Omental fat pad (tissue), 4 donors: ENCODE results near the gene ACTG1. TPM values are rescaled to one million over a fixed set of nuclear protein-coding genes. Genes with fewer than 3 reads are reported as not detected.
A peak's percentile ranks its signal among the peaks of the same experiment; 100 is the strongest.

Source experiments
- ATAC-seq: fragments of 150-250 bp; one replicate; pipeline ENCODE4 v1.9.1; 2016; ENCODE audit warnings: mild to moderate bottlenecking, moderate library complexity; ENCODE audit not compliant: low FRiP score
- DNase-seq: peaks from one replicate; pipeline ENCODE4 v3.0.0-alpha.2; 2019; ENCODE audit warnings: low spot score
- CTCF ChIP-seq, 3 donors: fragments of 450-650 bp; IDR thresholded peaks; one replicate each; pipeline ENCODE4 v1.5.1; 2016 to 2017; ENCODE audit warnings: antibody characterized with exemption in 3 of 3, mild to moderate bottlenecking in 3 of 3, moderate library complexity in 2 of 3
- total RNA-seq, 4 donors: library from RNA; depleted of rRNA; stranded (reverse); fragments of >200 nt; gene quantifications; one replicate each; pipeline ENCODE4 v1.1.0, GENCODE V29; 2016

ACTG1 gene
- total RNA-seq, 4 donors from 2014 or later = 1,930 to 4,437 (median 3,125) TPM

GRCh38 chr17:81487487-81488275 is 24.9 kb downstream of the ACTG1 start:
- TF ChIP-seq CTCF (IDR thresholded peaks at IDR 0.05) = no peak
- DNase-seq (no peak), ATAC-seq (peak; percentile 51)

DNA sequence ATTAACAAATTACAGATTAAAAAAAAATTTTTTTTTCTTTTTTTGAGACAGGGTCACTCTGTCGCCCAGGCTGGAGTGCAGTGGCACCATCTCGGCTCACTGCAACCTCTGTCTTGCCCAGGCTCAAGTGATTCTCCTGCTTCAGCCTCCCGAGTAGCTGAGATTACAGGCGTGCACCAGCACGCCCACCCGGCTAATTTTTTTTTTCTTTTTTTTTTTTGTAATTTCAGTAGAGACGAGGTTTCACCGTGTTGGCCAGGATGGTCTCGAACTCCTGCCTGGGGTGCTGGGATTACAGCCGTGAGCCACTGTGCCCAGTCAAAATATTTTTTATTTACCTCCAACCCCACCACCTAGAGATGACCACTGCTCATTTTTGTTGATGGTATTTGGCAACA is 25.5 kb downstream of the ACTG1 start:
- no peak for DNase-seq
- no peak for ATAC-seq
- TF ChIP-seq CTCF (IDR thresholded peaks at IDR 0.05) = no peak

DNA sequence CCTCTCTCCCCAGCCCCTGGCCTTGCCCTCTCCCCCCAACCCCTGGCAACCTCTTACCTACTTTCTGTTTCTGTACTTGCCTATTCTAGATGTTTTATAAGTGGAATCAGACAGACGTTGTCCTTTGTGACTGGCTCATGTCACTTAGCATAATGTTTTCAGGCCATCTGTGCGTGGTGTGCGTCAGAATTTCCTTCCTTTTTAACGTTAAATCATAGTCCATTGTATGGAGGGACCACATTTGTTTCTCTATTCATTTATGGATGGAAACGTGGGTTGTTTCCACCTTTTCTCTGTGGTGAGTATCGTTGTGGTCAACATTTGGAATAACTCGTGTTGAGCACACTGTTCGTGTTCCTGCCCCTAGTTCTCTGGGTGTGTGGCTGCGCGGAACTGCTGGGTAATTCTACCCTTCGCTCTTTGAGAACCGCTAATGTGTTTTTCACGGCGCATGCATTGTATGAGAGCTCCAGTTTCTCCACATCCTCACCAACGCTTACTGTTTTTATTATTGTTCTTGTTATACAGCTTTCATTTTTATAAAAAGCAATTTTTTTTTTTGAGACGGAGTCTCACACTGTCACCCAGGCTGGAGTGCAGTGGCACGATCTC is 26.3 kb downstream of the ACTG1 start:
- DNase-seq (no peak), ATAC-seq (no peak)
- no peak for TF ChIP-seq CTCF (IDR thresholded peaks at IDR 0.05)

- DNase-seq (peak; percentile 72), ATAC-seq (peak; percentile 86)
- TF ChIP-seq CTCF (IDR thresholded peaks at IDR 0.05) = peak in 2 of 3 donors; percentile 92 to 98
These were observed 28.2 kb downstream of the ACTG1 start for GRCh38 chr17:81484195-81484979.

DNA sequence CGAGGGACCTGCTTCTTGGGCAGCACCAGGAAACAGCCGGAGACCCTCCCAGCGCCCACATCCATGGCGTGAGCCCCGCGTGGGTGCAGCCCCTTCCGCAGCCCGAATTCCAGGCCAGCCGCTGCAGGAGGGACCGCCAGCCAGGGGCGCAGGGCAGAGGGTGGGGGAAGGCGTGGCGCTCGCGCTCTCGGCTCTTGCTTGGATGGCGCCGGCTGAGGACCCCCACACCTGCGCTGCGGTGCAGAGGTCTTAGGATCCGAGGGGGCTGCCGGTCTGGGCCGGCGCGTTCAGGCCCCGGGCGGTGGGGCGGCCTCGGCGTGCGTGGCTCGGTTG is 28.8 kb downstream of the ACTG1 start:
- DNase-seq (no peak), ATAC-seq (no peak)
- TF ChIP-seq CTCF (IDR thresholded peaks at IDR 0.05) = no peak

DNA sequence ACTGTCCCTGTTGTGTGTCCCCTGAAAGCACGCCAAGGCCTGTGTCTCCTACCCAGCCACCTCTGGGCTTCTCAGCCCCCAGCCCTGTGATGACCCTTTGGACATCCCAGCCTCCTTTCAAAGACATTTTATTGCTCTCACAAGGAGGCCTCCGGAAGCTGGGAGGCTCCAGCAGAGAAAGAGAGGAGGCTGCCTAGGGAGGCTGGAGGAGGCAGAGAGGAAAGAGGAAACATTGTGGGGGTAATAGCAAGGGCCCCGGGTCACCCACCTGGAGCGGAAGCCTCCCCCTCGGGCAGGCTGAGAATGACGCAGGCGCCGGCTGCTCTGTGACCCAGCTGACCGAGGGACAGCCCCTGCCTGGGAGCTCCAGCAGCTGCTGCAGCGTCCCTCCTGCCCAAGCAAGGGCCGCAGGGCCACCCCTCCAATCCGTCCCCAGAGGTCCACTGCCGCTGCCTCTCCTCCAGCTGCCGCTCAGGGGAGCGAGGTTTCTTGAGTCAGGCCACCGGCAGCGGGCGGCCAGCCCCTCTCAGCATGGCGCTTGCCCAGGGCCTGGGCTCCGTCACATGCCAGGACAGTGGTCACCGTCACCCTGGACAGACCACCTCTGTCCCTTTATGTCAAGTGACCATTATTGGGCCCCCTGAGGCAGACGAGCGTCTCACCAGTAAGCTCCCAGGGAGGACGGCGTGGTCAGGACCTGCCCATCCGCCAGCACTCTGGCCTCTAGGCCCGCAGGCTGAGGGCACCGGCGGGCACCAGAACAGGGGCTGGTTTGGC is 29.3 kb downstream of the ACTG1 start:
- ATAC-seq (no peak), DNase-seq (no peak)
- no peak for TF ChIP-seq CTCF (IDR thresholded peaks at IDR 0.05)
